GM18858 (cell line): ENCODE measurements around the gene FAM200C.

Experiments
- ATAC-seq: cut with Tn5 transposase; IDR thresholded peaks from one replicate; pipeline ENCODE4 v1.9.1; 2021; ENCODE audit not compliant: unreplicated experiment

The FAM200C gene

GRCh38 chr5:160367885-160368284 lies 32.0 kb downstream of the FAM200C start:
- ATAC-seq: no peak

- no peak for ATAC-seq
Measured at GRCh38 chr5:160367261-160367660, 32.6 kb downstream of the FAM200C start.

DNA sequence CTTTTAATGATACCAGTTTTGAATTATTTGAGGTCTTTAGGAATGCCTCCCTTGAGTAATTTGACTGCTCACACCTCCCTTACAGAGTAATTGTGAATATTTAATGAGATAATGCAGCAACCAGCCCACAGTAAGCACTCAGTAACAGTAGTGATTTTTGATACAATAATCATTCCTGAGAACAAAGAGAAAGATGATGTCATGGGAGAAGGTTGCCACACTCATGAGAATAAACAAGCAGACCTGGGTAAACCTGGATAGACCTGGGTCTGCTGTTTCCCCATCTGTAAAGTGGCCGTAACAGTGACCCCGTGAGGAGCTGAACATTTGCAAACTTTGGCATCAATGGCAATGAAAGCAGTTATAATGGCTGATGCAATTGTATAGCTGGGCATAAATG lies 33.6 kb downstream of the FAM200C start:
- ATAC-seq: no peak

DNA sequence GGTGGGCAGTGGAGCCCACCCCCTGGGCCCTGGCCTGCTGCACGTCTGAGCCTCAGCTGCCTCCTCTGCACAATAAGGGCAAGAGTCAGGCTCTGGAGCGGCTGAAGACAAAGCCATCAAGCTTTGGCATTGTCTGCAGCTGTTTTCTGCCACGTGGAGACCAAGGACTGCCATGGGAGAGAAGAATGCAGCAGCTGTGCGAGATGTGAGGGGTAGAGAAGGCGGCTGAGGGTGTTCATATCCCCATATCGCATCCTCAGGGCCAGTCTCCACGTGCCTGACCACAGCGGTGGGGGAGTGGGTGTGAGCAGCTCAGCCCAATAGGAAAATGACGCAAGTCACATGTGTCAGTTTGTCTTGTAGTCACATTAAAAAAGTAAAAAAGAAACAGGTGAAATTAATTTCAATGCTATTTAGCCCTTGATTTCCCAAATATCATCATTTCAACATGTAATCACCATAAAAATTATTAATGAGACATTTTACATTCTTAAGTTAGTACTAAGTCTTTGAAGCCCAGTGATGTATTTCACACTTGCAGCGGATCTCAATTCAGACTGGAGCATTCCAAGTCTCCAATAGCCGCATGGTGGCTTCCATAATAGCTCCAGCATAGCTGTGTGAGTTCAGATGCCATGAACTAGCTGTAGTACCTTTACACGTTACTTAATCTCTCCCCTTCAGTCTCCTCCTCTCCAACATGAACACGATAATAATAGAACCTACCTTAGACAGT lies 36.0 kb downstream of the FAM200C start:
- ATAC-seq: no peak

DNA sequence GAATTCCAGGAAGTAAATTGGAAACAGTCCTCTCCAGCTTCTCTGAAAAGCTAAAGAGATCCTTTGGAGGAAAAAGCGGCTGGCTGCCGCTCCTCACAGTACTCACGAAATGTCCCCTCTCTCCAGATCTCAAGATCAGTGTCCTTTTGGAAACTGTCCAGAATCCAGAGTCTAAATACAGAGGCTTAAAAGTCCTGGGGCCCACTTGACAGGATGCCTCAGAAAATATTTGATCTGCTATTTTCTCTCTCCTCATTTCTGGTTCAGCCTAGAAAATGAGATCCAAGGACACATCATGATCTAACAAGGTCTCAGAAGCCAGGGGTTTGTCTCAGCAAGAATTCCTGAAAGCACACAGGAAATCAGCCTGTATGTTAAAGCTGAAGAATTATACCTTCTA lies 36.6 kb downstream of the FAM200C start:
- ATAC-seq: no peak

DNA sequence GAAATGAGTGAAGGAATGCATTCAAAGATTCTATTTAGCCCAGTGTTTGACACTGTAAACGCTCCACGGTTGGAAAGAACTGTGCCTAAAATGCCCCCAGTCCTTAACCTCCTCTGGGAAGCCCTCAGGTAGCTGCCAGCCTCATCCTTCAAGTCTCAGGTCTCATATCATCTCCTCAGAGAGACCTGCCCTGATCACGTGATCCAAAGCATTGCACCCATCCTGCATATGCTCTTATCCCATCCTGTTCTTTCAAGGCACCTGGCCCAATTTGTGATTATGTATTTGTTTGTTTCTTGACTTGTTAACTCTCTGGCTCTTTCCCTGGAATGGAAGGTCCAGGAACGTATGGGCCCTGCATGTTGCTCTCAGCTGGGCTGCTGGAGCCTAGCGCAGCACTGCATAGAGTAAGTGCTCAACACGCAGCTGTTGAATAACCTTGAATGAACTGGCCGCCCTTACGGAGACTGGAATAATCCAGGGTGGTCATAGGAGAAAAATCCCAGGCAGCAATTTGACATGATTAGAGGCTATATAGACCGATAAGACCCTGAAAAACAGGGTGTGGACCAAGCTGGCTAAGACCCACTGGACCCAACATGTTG lies 38.1 kb downstream of the FAM200C start:
- no peak for ATAC-seq

GRCh38 chr5:160360310-160360709 lies 39.5 kb downstream of the FAM200C start:
- ATAC-seq: no peak

- ATAC-seq: no peak
Measured at GRCh38 chr5:160359816-160360215, 40.0 kb downstream of the FAM200C start.

DNA sequence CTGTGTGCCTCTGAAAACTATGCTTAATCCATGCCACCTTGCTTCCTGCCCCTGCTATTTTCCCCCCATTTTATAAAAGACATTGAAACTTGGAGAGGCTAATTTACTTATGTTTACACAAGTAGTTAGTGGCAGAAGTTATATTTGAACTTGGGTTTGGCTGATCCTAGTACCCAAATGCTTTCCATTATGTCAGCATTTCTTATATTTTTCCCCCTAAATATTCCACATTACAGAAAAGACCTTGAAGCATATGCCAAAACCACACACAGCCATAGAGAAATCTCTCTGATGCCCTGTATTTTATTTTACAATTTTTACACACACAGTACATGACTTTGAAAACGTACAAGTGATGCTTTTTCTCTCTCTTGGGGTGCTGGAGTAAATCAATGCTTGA lies 40.6 kb downstream of the FAM200C start:
- no peak for ATAC-seq

DNA sequence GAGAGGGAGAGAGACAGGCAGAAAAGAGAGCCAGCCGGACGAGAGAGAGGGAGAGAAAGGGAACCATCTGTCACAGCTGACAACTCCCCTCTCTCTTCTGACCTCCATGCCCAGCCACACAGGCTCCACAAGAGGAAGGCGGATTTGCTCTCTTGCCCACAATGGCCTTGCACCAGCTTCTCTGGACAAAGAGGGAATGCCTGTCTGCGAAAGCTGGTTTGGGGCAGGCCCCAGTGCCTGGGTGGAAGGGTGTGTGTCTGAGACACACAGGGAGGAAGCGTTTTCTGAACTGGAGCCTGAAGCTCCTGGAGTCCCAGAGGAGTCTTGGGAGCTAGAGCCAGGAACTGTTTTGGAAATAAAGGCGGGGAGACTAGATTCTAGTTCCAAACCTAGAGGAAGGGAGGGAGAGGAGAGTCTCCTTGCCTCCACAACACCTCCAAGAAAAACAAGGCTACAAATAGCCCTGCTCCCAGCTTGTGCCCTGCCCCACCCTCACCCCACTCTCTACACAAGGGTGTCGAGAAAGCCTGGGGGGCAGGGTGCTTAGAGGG lies 41.9 kb downstream of the FAM200C start:
- no peak for ATAC-seq

- ATAC-seq: no peak
Measured at GRCh38 chr5:160357394-160357793, 42.5 kb downstream of the FAM200C start.

- ATAC-seq: no peak
Measured at GRCh38 chr5:160356550-160357347, 43.1 kb downstream of the FAM200C start.

- no peak for ATAC-seq
Measured at GRCh38 chr5:160354666-160355065, 45.2 kb downstream of the FAM200C start.

- no peak for ATAC-seq
Measured at GRCh38 chr5:160353379-160353778, 46.5 kb downstream of the FAM200C start.

- ATAC-seq: no peak
Measured at GRCh38 chr5:160352308-160352707, 47.5 kb downstream of the FAM200C start.

GRCh38 chr5:160349935-160350303 lies 49.9 kb downstream of the FAM200C start:
- ATAC-seq: no peak

- ATAC-seq: no peak
Measured at GRCh38 chr5:160349249-160349934, 50.5 kb downstream of the FAM200C start.

DNA sequence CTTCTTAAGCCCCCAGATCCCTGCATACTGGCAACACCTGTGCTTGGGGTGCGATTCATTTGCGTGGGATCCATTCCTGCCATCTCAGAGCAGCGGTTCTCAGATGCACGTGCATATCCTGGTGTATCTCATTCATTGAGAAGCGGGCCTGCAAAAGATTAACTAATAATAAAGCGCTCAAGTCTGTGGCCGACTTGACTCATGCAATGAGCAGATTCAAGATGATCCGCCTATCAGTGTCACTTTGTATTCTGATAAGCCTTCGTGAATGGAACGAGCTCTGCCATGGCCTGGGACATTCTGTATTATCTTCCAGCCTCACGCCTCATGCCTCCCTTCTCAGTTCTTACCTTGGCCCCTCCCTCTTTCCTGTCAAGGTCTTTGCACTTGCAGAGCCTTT lies 51.8 kb downstream of the FAM200C start:
- no peak for ATAC-seq

DNA sequence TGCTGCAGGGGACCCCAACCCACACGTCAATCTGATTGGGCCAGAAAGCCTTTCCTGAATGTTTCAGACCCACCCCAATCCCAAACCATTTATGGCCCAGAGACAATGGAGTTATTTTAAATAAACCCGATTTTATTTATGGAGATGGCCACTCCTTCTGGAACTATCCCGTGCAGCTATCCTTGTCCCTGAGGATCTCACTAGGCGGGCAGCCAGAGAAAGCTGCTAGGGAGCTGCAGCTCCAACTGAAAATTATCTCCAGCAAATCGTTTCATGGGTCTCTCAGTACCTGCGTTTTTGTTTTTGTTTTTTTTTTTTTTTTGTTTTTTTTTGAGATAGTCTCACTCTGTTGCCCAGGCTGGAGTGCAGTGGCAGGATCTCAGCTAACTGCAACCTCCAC lies 52.4 kb downstream of the FAM200C start:
- ATAC-seq: no peak
